ENCODE measurements around the gene L3MBTL1.
"Not testable (repeated sequence)": the region's sequence is repeated elsewhere in the genome, so short reads cannot be mapped to it uniquely, and the experiment has no call there.

Gene L3MBTL1

GRCh38 chr20:43588526-43588925, 81.0 kb downstream of the L3MBTL1 start:
- CTCF ChIA-PET, DNase-seq, H3K36me3 Mint-ChIP-seq, H3K27me3 Mint-ChIP-seq, H3K27ac Mint-ChIP-seq, H3K9me3 Mint-ChIP-seq, H3K4me3 Mint-ChIP-seq: not testable (repeated sequence)
- H3K4me1 Mint-ChIP-seq = peaks cover 22% of the 10 kb centered on the region

DNA sequence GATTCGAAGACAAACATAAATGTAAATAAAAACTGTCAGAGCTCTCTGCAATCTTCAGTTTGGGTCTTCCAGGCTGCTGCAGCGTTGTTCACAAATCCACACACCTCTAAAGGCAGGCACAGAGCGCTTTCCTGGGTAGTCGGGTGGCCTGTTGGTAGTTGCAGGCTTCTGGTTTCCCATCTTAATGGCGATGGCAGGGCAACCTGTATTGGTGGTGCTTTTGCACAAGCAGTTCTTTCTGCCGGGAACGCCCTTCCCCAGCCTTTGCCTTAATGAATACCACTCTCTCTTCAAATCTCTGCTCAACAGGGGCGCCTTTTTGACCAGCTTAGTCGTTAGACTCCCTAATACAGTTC, 82.5 kb downstream of the L3MBTL1 start:
- peak; percentile 37 for DNase-seq
- peaks cover 10% of the 10 kb centered on the region for H3K27me3 Mint-ChIP-seq
- peak overlapping the region; percentile 77 for H3K4me3 Mint-ChIP-seq
- H3K36me3 Mint-ChIP-seq = peaks cover 5% of the 10 kb centered on the region
- peaks cover 22% of the 10 kb centered on the region for H3K4me1 Mint-ChIP-seq
- CTCF ChIA-PET = no interaction called here
- H3K27ac Mint-ChIP-seq = peak overlapping the region; percentile 91
- no peaks in the 10 kb centered on the region for H3K9me3 Mint-ChIP-seq

DNA sequence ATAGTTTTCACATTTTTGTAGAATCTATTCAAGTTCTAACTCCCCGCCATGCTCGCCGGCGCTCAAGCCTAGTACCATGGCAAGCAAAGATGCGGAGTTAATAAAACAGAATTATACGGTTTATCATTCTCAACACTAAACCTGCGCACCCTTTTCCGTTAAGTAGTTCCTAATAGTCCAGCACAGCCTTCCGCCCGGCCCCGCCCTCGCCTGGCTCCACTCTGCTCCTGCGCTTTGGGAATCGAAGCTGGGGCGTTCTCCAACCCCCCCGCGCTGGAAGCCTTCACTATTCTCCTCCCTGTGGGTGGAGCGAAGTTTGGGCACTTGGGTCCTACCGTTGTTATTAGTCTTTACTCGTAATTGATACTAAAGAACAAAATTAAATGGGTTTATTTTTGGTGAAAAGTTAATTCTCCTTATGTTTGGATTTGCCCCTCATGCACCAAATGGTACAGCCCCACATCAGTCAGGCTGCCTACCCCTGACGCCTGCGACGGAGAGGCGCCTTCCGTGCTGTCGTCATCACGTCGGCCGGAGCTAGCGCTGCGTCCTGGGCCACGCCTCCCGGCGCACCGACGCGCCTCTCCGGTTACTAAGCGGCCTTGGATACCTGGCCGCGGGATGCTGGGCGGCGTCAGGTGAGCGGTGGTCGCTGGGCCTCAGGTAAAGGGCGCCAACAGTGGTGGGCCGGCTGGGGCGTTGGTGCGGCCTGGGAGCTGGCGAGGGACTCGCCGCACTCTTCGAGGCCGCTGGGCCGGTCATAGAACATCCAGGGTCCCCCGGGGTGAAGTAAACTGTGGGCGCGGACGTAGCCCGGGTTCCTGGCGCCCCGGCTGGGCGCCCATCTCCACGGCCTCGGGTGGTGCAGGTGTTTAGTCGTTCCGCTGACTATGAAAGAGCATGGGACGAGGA, 83.2 kb downstream of the L3MBTL1 start, which contains the start of gene IFT52:
Gene IFT52, plus strand, starts transcription at position 546 of the 912 bp plus-strand sequence. CDS start 3,762 bp downstream, outside the sequence.
- H3K9me3 Mint-ChIP-seq = no peaks in the 10 kb centered on the region
- H3K36me3 Mint-ChIP-seq = peaks cover 5% of the 10 kb centered on the region
- peak; percentile 93 for DNase-seq
- peaks cover 7% of the 10 kb centered on the region for H3K27me3 Mint-ChIP-seq
- CTCF ChIA-PET = no interaction called here
- H3K4me1 Mint-ChIP-seq = peaks cover 22% of the 10 kb centered on the region
- H3K27ac Mint-ChIP-seq = peak within 1 kb of the TSS; percentile 91
- peak within 1 kb of the TSS; percentile 77 for H3K4me3 Mint-ChIP-seq

All from activated naive CD4-positive, alpha-beta T cell treated with anti-CD3 and anti-CD28 coated beads, Interleukin-2, amount 10 ng/mL, durations not matched to agents 7 days and 5 days (primary cell).